ENCODE data around the gene NELFA. TPM values are rescaled to one million over a fixed set of nuclear protein-coding genes. Genes with fewer than 3 reads are reported as not detected.

Gene NELFA
- total RNA-seq, 1 experiment from 2014 or later = 55.0 TPM

DNA sequence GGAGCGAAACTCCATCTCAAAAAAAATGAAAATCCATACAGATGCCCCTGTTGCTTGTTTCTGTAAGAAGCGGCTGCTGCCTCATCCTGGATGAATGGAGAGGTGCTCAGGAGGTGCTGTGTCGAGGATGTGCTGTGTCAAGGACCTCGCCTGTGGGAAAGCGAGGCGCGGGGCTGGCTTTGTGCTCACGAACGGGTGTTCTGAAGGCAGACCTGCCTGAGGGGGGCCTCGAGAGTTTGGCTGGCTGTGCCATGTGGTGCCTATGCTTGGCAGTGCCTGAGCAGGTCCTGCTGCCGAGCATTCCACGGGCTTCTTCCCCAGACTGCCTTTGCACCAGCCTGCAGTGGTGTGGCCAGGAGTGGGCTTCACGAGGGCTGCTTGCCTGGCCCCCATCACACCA lies 76.0 kb downstream of the NELFA start:
- H3K27me3 ChIP-seq (ENCODE audit: insufficient read depth, low read length) = no peaks in the 10 kb centered on the region
- no peak overlapping the region for H2BK12ac ChIP-seq (ENCODE audit: insufficient read length, low read depth, low read length)
- no peak overlapping the region for H4K8ac ChIP-seq (replicated peaks; ENCODE audit: insufficient read length, low read depth, low read length)
- no peak overlapping the region for H2BK120ac ChIP-seq (ENCODE audit: low read depth, low read length, poor library complexity, severe bottlenecking)
- H3K9ac ChIP-seq (ENCODE audit: extremely low read depth, insufficient read length, low read length) = no peak overlapping the region
- H2BK15ac ChIP-seq (ENCODE audit: low read depth, low read length) = no peak overlapping the region
- no peak overlapping the region for H3K4me2 ChIP-seq (ENCODE audit: insufficient read depth, insufficient read length, low read length)
- no CpG with 5 or more reads among the region's 13 CpGs for WGBS (ENCODE audit: extremely low coverage, insufficient read length, low lambda C conversion rate)
- no peak overlapping the region for H4K91ac ChIP-seq (ENCODE audit: insufficient read length, low read depth, low read length)
- H3K36me3 Mint-ChIP-seq (ENCODE audit: insufficient read depth in 1 of 3, low read depth in 3 of 3) = peaks cover 23 to 59% (median 43%) of the 10 kb centered on the region in 3 experiments
- H3K79me1 ChIP-seq (ENCODE audit: insufficient read depth, low read depth, low read length, poor library complexity, severe bottlenecking) = no peaks in the 10 kb centered on the region
- no peak overlapping the region for H3K4ac ChIP-seq (ENCODE audit: low read depth, low read length)
- H3K9me3 Mint-ChIP-seq = no peaks in the 10 kb centered on the region
- no peak for DNase-seq
- no peaks in the 10 kb centered on the region for H3K27me3 Mint-ChIP-seq (ENCODE audit: low read depth)
- H4K5ac ChIP-seq (ENCODE audit: insufficient read length, low read depth, low read length) = no peak overlapping the region
- no peaks in the 10 kb centered on the region for H4K20me1 ChIP-seq (ENCODE audit: control insufficient read depth, insufficient read depth, insufficient read length)
- H2AFZ ChIP-seq (ENCODE audit: low read length) = no peak overlapping the region
- no peak overlapping the region for H2BK5ac ChIP-seq (ENCODE audit: insufficient read length, low read length)
- H3K4me3 Mint-ChIP-seq = no peak overlapping the region
- no peak for TF ChIP-seq CTCF (conservative IDR thresholded peaks at IDR 0.05)
- H3K79me2 ChIP-seq (ENCODE audit: insufficient read depth, low read length) = no peaks in the 10 kb centered on the region
- no peak overlapping the region for H3T11ph ChIP-seq (ENCODE audit: low read length)
- H3K23me2 ChIP-seq (ENCODE audit: insufficient read length, low read depth, low read length, poor library complexity, severe bottlenecking) = no peaks in the 10 kb centered on the region
- H3K56ac ChIP-seq (ENCODE audit: insufficient read length, low read depth, low read length) = no peak overlapping the region
- H3K4me1 ChIP-seq (ENCODE audit: insufficient read depth, low read length) = no peaks in the 10 kb centered on the region
- no peak overlapping the region for H2AK5ac ChIP-seq (ENCODE audit: insufficient read length, low read length)
- no peak overlapping the region for H3K18ac ChIP-seq (ENCODE audit: insufficient read length, low read depth, low read length)
- H3K4me1 Mint-ChIP-seq = no peaks in the 10 kb centered on the region
- no peak overlapping the region; a peak in 1 of 7 replicates for H3K27ac Mint-ChIP-seq
- H3K27ac ChIP-seq (ENCODE audit: insufficient read length, low read depth, low read length) = no peak overlapping the region
- H3K23ac ChIP-seq (ENCODE audit: insufficient read length, low read depth, low read length) = no peak overlapping the region
- H2BK20ac ChIP-seq (ENCODE audit: low read depth, low read length, poor library complexity, severe bottlenecking) = no peak overlapping the region
- no peaks in the 10 kb centered on the region for H3K9me3 ChIP-seq (ENCODE audit: control insufficient read depth, low read depth, low read length)
- H3K14ac ChIP-seq (ENCODE audit: insufficient read depth, low read length) = no peak overlapping the region

Small RNA genes lying within 50 kb of the gene (microRNA-seq; reads per million reads assigned to microRNA genes)
- gene MIR943 (ENCODE audit: borderline microRNAs expressed) = 0.46 reads per million

Other genes with a start within 250 kb of the NELFA start
- 75.7 and 81.2 TPM in 2 replicates for gene FGFR3, start 215.7 kb downstream of the NELFA start, total RNA-seq (2021)
- 41.3 and 43.4 TPM in 2 replicates for gene LETM1, start 152.8 kb downstream of the NELFA start, total RNA-seq (2021)
- gene NSD2, start 137.6 kb downstream of the NELFA start, total RNA-seq (2021) = 123 and 136 TPM in 2 replicates
- 13.9 and 14.7 TPM in 2 replicates for gene NAT8L, start 50.4 kb upstream of the NELFA start, total RNA-seq (2021)
- 18.0 and 19.1 TPM in 2 replicates for gene HAUS3, start 233.1 kb upstream of the NELFA start, total RNA-seq (2021)
- 0.74 and 1.5 TPM in 2 replicates for gene POLN, start 233.1 kb upstream of the NELFA start, total RNA-seq (2021)

All from H9 (cell line).